Measurements from ENCODE around the gene CT55.

DNA sequence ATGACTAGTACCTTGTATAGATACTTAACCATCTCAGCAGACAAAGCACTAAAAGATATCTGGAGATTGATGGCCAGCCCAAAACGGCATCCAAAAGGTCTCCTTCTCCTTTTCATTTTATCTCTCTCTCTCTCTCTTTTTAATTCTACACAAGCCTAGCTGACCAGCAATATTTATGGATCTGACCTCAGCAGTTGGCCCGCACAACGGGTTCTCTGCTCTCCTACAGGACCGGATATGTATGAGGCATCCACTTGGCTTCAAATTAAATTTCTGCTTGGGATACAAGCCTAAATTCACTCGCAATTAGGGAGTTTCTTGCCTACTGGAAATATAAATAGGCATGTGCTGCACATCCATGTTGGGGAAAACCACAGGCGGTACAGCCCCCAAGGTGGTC, 22.5 kb upstream of the CT55 start:
- TF ChIP-seq, protein P1, sequence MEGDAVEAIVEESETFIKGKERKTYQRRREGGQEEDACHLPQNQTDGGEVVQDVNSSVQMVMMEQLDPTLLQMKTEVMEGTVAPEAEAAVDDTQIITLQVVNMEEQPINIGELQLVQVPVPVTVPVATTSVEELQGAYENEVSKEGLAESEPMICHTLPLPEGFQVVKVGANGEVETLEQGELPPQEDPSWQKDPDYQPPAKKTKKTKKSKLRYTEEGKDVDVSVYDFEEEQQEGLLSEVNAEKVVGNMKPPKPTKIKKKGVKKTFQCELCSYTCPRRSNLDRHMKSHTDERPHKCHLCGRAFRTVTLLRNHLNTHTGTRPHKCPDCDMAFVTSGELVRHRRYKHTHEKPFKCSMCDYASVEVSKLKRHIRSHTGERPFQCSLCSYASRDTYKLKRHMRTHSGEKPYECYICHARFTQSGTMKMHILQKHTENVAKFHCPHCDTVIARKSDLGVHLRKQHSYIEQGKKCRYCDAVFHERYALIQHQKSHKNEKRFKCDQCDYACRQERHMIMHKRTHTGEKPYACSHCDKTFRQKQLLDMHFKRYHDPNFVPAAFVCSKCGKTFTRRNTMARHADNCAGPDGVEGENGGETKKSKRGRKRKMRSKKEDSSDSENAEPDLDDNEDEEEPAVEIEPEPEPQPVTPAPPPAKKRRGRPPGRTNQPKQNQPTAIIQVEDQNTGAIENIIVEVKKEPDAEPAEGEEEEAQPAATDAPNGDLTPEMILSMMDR (IDR thresholded peaks at IDR 0.05; ENCODE audit: poor library complexity, severe bottlenecking) = no peak
- TF ChIP-seq RAD21 (conservative IDR thresholded peaks at IDR 0.05) (no peak), POLR2AphosphoS5 (IDR thresholded peaks at IDR 0.05) (no peak), EZH2 (IDR thresholded peaks at IDR 0.05; ENCODE audit: borderline replicate concordance, insufficient read depth, low read length, poor library complexity, severe bottlenecking) (no peak)
- TF ChIP-seq, protein P2, sequence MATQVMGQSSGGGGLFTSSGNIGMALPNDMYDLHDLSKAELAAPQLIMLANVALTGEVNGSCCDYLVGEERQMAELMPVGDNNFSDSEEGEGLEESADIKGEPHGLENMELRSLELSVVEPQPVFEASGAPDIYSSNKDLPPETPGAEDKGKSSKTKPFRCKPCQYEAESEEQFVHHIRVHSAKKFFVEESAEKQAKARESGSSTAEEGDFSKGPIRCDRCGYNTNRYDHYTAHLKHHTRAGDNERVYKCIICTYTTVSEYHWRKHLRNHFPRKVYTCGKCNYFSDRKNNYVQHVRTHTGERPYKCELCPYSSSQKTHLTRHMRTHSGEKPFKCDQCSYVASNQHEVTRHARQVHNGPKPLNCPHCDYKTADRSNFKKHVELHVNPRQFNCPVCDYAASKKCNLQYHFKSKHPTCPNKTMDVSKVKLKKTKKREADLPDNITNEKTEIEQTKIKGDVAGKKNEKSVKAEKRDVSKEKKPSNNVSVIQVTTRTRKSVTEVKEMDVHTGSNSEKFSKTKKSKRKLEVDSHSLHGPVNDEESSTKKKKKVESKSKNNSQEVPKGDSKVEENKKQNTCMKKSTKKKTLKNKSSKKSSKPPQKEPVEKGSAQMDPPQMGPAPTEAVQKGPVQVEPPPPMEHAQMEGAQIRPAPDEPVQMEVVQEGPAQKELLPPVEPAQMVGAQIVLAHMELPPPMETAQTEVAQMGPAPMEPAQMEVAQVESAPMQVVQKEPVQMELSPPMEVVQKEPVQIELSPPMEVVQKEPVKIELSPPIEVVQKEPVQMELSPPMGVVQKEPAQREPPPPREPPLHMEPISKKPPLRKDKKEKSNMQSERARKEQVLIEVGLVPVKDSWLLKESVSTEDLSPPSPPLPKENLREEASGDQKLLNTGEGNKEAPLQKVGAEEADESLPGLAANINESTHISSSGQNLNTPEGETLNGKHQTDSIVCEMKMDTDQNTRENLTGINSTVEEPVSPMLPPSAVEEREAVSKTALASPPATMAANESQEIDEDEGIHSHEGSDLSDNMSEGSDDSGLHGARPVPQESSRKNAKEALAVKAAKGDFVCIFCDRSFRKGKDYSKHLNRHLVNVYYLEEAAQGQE (IDR thresholded peaks at IDR 0.05; ENCODE audit: borderline replicate concordance) = no peak

Data from neural cell (in vitro differentiated cells).